Activated CD8-positive, alpha-beta memory T cell treated with anti-CD3 and anti-CD28 coated beads for 4 hours (primary cell): Measurements from ENCODE around the gene RFC5.
A peak's percentile ranks its signal among the peaks of the same experiment; 100 is the strongest.

ENCODE experiments used
- DNase-seq, 2 donors: peaks; one replicate each; pipeline ENCODE4 v3.0.0-alpha.2; 2020; ENCODE audit warnings: low read depth in 2 of 2

RFC5 gene

DNA sequence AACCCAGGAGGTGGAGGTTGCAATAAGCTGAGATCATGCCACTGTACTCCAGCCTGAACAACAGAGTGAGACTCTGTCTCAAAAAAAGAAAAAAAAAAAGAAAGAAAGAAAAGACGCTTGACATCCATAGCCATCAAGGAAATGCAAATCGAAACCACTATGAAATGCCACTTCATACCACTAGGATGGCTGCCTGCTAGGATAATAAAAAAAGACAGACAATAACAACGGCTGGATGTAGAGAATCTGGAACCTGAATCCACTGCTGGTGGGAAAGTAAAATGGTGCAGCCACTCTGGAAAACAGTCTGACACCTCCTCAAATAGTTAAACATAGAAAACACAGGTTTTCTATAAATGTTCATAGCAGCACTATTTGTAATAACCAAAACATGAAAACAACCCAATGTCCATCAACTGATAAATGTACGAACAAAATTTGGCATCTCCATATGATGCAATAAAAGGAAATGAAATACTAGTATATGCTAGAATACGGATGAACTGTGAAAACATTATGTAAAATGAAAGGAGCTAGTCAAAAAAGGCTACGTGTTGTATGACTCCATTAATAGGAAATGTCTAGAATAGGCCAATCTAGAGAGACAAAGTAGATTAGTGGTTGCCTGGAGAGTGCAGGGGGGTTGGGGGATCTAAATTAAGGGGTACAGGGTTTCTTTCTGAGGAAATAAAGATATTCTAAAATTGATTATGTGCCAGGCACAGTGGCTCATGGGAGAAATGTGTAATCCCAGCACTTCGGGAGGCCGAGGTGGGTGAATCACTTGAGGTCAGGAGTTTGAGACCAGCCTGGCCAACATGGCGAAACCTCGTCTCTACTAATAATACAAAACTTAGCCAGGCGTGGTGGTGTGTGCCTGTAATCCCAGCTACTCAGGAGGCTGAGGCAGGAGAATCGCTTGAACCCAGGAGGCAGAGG lies 34.7 kb downstream of the RFC5 start:
- DNase-seq: no peak

DNA sequence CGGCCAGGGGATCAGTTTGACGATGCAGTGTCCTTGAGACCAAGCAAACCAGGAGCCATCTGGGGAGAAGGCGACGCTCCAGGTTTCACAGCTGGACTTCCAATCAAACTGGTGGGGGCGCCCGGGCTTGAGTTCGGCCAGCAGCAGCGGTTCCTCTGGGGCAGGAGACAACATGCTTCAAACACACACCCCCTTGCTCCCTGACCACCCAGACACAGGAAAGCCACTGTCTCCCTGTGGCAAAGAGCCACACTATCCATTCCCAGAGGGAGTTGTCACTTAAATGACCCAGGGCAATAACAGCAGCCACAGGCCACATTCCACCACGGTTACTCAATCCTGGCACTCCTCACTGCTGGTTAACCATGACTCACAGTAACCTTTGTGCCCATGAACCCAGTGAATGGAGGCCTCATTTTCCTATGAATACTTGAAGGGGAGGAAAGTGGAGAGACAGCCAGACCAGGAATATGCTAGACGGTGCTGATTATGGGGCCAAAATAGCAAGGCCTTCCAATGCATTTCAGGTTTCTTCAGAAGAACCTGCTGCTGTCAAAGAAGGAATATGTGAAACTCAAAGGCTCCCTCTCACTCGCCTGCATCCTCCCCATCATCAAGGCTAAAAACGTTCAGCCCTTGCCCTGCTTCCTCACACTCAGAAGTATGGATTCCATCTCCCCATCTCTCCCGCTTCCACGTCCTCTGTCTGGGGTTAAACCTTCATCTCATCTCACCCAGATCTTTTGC lies 36.0 kb downstream of the RFC5 start:
- no peak for DNase-seq

DNA sequence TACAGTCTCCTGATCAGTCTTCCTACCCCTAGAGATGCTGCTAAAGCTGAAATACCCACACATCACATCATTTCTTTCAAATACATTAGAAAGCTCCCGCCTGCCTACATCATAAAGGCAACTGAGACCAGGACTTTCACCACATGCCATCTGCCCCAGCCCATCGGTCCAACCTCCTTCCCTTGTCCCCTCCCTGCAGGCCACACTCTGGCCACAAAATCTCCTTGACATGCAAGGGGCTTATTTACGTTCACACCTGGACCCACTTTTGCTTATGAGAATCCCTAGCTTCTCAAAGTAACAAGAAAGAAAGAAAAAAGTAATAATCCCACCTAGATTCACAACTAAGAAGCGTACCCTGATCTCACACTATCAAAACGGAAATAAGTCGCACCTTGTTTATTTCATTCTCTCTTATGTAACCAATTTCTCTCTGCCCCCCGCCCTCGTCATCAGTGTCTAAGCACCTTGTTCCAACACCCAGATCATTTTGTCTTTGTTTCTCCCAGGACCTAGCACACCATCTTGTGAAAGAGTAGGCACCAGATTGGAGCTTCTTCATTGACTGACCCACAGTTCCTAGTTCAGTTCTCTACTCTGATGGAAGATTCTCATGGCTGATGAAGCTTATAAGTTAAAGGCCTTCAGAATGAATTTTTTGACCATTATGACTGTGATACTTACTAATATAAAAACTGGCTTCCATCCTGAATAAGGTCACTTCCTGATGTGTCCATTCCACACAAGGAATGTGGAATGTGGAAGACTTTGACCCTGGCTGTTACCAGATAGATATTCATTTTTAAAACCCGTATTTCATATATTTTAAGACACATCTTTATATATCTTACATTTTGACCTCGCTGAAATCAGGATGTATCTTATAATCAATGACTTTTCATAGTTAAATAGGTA lies 36.8 kb downstream of the RFC5 start:
- no peak for DNase-seq

DNA sequence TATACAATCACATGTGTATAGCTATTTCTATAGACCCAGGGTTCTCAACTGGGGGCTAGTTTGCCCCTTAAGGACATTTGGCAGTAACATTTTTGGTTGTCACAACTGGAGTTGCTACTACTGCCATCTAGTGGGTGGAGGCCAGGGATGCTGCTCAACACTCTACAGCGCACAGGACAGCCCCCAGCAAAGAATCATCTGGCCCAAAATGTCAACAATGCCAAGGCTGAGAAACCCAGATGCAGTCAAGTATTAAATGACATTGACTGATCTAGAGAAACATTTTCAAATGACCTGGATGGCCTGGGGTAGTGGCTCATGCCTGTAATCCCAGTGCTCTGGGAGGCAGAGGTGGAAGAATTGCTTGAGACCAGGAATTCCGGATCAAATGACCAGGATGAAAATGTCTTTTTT lies 38.6 kb downstream of the RFC5 start:
- DNase-seq: peak; percentile 20 to 25

DNA sequence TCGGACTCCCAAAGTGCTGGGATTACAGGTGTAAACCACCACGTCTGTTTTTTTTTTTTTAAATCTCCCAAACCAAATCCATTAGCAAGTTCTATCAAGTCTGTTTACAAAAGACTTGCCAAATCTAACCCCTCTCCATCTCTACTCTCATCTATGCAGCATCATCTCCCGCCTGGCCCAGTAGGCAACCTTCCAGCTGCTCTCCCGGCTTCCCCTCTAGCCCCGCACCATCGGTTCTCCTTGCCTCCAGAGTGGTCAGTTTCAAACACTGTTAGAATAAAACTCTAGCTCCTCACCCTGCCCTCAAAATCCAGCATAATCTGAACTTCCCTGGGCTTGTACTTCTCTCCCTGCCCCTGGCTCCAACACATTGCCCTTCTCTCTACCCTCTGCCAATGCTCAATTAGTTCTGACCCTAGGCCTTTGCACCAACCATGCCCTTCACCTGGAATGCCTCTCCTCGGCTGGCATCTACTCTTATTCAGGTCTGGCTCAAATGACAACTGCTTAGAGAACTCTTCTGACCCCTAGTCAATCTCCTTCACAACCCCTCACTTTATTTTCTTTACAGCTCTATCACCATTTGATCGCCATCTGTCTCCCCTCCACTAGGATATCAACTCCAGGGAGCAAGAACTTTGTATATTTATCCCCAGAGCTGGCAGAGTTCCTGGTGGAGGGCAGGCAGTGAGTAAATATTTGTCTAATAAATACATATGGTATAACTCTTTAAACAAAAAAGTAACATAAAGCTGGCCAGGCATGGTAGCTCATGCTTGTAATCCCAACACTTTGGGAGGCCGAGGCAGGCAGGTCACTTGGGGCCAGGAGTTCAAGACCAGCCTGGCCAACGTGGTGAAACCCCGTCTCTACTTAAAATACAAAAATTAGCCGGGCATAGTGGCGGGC lies 39.6 kb downstream of the RFC5 start:
- DNase-seq: no peak

DNA sequence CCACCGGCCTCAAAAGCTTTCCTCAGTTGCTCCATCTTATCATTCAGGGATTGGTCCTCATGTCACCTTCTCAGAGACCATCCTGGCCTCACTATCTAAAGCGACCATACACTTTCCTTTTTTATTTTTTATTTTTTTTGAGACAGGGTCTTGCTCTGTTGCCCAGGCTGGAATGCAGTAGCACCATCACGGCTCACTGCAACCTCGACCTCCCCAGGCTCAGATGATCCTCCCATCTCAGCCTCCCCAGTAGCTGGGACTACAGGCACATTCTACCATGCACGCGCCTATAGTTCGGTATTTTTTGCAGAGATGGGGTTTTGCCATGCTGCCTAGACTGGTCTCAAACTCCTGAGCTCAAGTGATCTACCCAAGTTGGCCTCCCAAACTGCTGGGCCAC lies 41.7 kb downstream of the RFC5 start:
- DNase-seq: no peak

DNA sequence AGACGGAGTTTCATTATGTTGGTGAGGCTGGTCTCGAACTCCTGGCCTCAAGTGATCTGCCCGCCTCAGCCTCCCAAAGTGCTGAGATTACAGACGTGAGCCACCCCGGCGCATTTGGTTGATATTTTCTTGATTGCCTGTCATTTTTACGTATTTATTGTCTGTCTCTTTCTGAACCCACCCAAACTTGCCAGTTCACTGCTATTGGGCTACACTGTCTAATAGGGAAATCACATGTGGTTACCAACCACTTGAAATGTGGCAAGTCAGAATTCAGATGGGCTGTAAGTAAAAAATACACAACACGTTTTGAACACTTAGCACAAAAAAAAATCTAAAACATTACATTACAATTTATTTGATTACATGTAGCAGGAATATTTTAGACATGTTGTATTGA lies 42.4 kb downstream of the RFC5 start:
- DNase-seq: no peak

DNA sequence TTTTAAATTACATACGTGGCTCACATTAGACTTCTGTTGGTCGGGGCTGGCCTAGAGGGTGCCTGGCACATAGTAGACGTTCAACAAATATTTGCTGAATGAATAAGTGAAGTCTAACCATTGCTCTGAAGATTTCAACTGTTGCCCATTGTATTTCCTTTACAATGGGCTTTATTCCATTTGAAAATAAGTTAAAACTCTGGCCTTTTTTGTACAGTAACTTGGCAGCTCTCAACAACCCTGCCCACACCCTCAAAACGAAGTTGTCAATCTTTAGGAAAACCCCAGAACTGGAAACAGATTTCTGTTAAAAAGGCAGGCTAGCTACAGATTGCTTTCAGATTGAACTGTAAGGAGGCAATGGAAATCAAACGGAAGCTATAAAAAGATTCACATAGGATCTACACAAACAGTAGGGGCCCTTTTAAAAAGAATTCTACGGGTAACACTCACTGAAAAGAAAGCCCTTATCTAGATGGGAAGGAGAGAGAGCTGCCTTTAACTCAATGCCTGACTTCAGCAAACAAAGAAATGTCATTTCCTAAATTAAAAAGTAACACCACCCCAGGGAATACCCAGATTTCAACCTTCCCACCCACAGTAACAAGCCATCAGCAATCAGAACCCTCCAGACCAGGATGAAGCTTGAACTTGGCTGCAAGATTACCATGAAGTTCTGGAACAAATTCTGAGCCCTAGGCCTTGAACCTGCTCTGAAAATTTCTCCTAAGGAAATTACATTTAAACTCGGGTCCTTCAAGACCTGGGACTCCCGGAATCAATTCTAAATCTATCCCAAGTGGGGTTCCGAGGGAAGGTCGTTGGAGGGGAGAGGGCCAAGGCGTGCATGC lies 43.1 kb downstream of the RFC5 start:
- DNase-seq: no peak

DNA sequence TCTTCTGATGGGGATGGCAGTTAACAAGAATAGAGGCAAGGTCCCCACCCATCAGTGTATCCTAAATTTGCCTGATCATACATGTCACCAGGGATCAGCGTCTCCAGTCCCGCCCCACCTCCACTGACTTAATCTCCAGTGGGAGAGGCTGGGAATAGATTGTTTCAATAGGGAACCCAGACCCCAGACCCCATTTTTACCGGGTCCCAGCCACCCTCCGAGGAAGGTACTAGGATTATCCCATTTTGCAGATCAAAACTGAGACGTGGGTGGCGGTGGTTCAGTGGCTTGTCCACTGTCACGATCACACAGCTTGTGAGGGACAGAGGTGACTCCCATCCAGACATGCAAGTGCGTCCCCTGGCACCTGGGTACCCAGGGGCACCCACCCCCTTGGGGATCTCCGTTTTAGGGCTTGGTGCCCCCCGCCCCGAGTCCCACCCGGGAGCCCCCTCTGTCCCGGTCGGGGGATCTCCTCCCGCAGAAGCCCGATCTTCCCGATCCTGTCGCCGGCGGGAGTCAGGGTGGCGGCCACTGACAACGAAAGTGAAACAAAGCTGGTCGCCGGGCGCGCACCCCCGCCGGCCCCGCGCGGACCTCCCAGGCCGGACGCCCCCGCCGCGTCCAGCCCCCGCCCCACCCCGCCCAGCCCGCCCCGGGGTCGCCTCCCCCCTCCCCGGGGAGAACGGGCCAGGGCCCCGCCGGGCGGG lies 44.0 kb downstream of the RFC5 start:
- no peak for DNase-seq

DNA sequence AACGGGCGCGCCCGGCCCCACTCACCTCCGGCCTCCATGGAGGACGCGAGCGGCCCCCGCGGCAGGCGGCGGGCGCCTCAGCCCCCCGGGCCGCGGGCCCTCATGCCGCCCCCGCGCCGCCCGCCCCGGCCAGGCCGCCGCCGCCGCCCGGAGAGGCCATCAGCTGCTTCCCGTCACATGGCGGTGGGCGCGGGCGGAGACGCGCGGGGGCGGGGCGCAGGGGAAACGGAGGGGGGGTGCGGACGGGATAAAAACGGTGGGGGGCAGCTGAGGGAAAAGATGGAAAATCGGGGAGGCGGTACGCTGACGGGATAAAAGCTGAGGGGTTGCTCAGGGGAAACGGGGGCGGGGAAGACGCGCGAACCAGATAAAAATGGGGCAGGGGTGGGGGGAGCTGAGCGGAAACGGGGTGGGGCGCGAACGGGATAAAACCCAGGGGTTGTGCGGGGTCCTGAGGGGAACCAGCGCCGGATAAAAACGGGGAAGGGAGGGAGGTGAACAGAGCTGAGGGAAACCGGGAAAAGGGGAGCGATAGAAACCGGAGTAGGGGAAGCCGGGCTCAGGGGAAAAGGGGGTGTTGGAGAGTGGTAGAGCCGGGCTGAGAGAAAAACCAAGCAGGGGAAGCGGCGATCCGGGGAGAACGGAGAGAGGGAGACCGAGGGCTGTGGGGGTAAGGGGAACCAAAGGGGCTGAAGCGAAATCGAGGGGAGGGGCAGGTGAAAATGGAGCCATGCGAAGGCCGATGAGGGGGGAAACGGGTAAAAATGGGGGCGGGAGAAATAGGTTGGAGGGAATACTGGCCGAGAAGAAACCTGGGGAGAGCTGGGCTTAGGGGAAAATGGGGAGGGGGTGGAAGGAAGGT lies 44.7 kb downstream of the RFC5 start, which contains the start of gene WSB2:
Gene WSB2 (minus strand): TSS at position 169 of the 862 bp plus-strand sequence. CDS start 131 bp downstream, at position 38.
- DNase-seq: peak; percentile 53 to 54

DNA sequence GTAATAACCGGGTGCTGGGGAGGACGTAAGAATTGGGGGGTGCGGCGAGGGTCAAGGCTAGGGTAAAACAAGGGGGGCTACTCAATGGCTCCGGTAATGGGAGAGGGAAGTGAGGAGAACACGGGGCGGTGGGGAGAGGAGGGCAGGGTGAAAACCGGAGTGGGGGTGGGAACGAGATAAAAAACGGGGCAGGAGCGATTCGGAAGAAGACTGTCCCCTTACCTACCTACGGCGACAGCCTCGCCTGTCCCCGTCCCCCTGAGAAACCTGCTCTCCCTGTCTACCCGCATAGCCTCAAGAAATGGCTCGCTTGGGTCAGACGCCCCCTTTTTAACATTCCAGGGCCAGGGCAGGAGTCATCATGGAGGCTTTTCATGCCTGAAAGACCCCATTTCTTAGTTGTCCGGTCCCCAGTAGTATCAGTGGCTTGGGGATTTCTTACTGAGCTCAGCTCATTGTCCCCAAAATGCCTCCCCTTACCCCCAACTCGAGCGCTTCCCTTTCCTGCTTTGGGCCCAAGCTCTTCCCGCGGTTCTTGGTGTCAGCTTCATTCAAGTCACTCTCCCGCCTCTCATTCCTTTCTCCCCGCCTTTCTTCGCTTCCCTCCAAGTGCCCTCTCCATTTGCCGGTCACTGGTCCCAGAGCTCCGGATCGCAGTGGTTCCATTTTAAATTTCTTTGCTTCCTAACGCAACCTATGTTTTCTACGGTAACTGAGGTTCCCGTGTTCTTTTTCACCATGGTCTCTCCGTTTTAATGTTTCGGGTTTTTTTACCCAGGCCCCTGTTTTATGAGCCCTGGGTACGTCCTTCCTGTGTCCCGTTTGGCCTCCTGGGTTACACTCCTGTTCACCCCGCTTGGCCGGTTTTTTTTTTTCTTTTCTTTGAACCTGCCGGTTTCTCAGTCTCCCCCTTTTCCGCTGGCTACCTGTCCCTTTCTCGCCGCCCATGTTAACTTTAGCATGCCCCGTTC lies 45.7 kb downstream of the RFC5 start:
- no peak for DNase-seq

DNA sequence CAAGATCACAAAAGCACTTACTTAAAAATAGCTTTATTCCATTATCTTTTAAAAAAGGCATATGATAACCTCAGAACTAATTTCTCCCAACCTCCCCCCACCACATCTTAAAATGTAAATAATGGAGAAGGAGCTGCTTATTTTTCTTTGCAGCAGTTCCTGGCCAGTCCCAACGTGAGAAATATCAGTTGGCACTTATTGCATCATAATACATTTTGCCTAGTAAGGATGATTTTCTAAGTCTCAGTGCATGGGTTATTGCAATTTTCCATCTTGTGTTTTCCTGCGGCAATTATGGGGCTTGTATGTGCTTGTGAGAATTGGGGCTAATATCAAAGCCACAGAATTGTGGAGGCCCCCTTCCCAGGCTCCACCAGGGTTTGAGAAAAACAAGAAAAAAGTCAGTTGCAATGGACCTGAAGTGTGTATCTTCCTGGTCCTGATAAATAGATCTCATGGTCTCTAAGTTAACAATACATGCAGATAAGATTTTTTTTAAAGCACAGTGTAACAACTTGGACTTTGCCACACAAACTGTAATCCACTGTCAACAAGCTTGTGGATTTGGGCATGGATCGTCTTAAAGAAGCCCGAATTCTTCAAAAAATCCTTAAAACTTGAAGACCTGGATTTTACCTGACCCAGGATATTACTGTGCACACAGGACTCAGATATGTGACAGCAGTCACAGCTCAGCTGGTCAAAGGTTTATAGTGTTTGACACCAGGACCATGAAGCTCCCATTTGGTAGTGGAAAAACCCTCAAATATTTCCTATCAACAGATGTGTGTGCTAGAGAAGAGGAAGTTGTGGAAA lies 47.3 kb downstream of the RFC5 start:
- DNase-seq: no peak

DNA sequence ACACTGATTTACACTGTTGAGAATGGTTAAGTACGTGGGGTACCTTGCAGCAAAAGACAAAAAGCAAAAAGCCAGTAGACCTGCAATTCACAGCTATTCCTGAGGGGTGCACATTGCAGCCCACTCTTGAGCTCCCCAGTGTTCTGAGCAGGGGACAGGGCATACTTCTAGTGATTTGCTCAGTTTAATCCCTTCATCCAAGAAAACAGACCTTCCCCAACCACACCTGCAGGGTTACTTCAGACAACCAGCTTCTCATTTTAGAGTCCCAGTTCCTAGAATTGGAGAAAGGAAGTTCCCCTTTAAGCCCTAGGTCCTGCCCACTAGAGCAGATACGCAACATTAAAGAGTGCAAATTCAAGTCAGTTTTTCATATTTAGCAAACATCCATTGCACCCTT lies 48.1 kb downstream of the RFC5 start:
- DNase-seq: no peak

DNA sequence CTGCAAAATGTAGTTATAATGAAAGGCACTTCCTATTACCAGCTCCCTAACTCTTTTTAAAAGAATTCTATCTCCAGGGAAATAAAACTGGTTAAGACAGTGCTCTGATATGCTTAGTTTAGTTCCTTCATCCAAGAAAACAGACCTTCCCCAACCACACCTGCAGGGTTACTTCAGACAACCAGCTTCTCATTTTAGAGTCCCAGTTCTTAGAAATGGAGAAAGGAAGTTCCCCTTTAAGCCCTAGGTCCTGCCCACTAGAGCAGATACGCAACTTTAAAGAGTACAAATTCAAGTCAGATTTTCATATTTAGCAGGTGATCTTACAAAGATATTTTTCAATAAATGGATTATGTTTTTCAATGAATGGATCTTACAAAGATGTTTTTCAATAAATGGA lies 48.9 kb downstream of the RFC5 start:
- DNase-seq: no peak

DNA sequence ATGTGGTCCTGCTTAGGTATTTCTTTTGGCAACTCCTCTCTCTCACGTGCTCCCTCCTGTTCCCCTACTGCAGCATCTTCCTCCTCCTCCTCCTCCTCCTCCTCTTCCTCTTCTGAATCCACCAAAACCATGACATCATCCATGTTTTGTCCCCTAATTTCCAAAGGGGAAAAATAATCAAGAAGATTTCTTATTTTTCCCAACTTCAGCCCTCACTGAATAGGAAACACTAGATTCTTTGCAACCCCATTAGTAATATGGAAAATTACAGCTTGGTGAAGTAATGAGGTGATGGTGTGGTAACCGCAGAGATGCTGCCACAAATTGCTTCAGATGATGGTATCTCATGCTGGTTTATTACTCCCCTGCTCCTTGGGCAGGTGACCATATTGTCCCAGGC lies 51.9 kb downstream of the RFC5 start:
- no peak for DNase-seq

DNA sequence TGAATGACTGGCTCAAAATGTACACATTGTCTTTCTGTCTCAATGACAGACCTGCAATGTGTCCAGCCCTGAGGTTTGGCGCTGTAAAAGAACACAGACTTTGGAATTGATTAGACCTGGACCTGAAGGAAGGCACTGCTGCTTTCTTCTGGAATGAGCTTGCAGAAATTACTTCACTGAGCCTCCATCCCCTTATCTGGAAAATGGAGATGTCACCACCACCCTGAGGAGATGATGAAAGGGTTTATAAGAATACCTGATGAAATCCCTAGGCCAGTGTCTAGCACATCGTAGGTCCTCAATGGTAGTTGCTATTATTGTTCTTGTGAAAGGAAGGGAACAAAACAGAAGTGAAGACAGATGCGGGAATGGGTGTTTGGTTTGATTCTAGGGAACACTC lies 54.1 kb downstream of the RFC5 start:
- no peak for DNase-seq
